ENCODE results near the gene A3GALT2.

- TF ChIP-seq POLR2A (IDR thresholded peaks at IDR 0.05), result no peak
- no peak for TF ChIP-seq EP300 (IDR thresholded peaks at IDR 0.05)
These were observed 9.0 kb downstream of the A3GALT2 start for GRCh38 chr1:33311706-33312412.

All from ovary (tissue), 1 donor.